ENCODE results near the gene MAP3K5.

The MAP3K5 gene

GRCh38 chr6:136809091-136809860 is 17.0 kb upstream of the MAP3K5 start:
- TF ChIP-seq CTCF (IDR thresholded peaks at IDR 0.05; ENCODE audit: low read depth, low read length): no peak
- no peak for DNase-seq (ENCODE audit: extremely low read depth, low read depth)

- no peak for DNase-seq (ENCODE audit: extremely low read depth, low read depth)
- TF ChIP-seq CTCF (IDR thresholded peaks at IDR 0.05; ENCODE audit: low read depth, low read length): no peak
These were observed 11.3 kb upstream of the MAP3K5 start for GRCh38 chr6:136803608-136804007.

- no peak for TF ChIP-seq CTCF (IDR thresholded peaks at IDR 0.05; ENCODE audit: low read depth, low read length)
These were observed 9.3 kb upstream of the MAP3K5 start for GRCh38 chr6:136801581-136801980.

GRCh38 chr6:136798044-136798443 is 5.8 kb upstream of the MAP3K5 start:
- no peak for TF ChIP-seq CTCF (IDR thresholded peaks at IDR 0.05; ENCODE audit: low read depth, low read length)

More at GRCh38 chr6:136801581-136801980, 9.3 kb upstream of the MAP3K5 start:
- no peak for DNase-seq (ENCODE audit: extremely low read depth, low read depth)

GRCh38 chr6:136795996-136796395 is 3.7 kb upstream of the MAP3K5 start:
- no peak for TF ChIP-seq CTCF (IDR thresholded peaks at IDR 0.05; ENCODE audit: low read depth, low read length)

More at GRCh38 chr6:136798044-136798443, 5.8 kb upstream of the MAP3K5 start:
- DNase-seq (ENCODE audit: extremely low read depth, low read depth): no peak

GRCh38 chr6:136795386-136795785 is 3.1 kb upstream of the MAP3K5 start:
- TF ChIP-seq CTCF (IDR thresholded peaks at IDR 0.05; ENCODE audit: low read depth, low read length): no peak
- no peak for DNase-seq (ENCODE audit: extremely low read depth, low read depth)

More at GRCh38 chr6:136795996-136796395, 3.7 kb upstream of the MAP3K5 start:
- DNase-seq (ENCODE audit: extremely low read depth, low read depth): no peak

GRCh38 chr6:136793363-136793762 is 1.1 kb upstream of the MAP3K5 start:
- TF ChIP-seq CTCF (IDR thresholded peaks at IDR 0.05; ENCODE audit: low read depth, low read length): no peak
- DNase-seq (ENCODE audit: extremely low read depth, low read depth): no peak
